GM12878 (cell line): ENCODE data around the gene PUS7L. TPM values are rescaled to one million over a fixed set of nuclear protein-coding genes. Genes with fewer than 3 reads are reported as not detected.
A peak's percentile ranks its signal among the peaks of the same experiment; 100 is the strongest.

Source experiments
- ATAC-seq: fragments of 200-7000 bp; cut with Tn5 transposase; 3 replicates; pipeline ENCODE4 v1.9.1; 2020; ENCODE audit warnings: mild to moderate bottlenecking, moderate library complexity
- BruUV-seq: library from RNA; stranded (reverse); fragments of 400-500 nt; replicated peaks from 2 replicates; lab custom pipeline; 2021; lab: Mats Ljungman, UMichigan
- CTCF ChIA-PET: fragments of 300-600 bp; sonication (Branson Sonifier 250); formaldehyde crosslinking; extraction: SDS; loops from one replicate; lab custom pipeline; 2021; ENCODE audit warnings: inconsistent platforms; lab: Yijun Ruan, JAX
- POLR2A ChIA-PET: fragments of 350-600 bp; formaldehyde crosslinking; extraction: SDS; loops from one replicate; lab custom pipeline; 2021; ENCODE audit warnings: inconsistent platforms; lab: Charles Lee
- RAD21 ChIA-PET: fragments of 300-600 bp; sonication (Branson Sonifier 250); formaldehyde crosslinking; loops from one replicate; lab custom pipeline; 2023; ENCODE audit warnings: antibody characterized with exemption; ENCODE audit not compliant: unreplicated experiment; lab: Charles Lee
- SMC1A ChIA-PET: fragments of 300-600 bp; sonication (Branson Sonifier 250); formaldehyde crosslinking; loops from one replicate; lab custom pipeline; 2023; ENCODE audit not compliant: unreplicated experiment, uncharacterized antibody; lab: Charles Lee
- DNase-seq: peaks from one replicate; pipeline ENCODE4 v3.0.0-alpha.2; 2011; ENCODE audit warnings: low read depth, low spot score
- FAIRE-seq: peaks from 3 replicates; lab custom pipeline; 2011; peaks lifted over from hg19 to GRCh38; lab: Jason Lieb, UNC
- H2AFZ ChIP-seq: 2 replicates; pipeline ENCODE4 v1.6.0; 2011; ENCODE audit warnings: low read depth, low read length, control low read depth; ENCODE audit not compliant: control insufficient read depth
- H3K27ac ChIP-seq: 2 replicates; pipeline ENCODE4 v1.5.1; 2011; ENCODE audit warnings: control low read depth; ENCODE audit not compliant: control insufficient read depth, insufficient read depth
- H3K27me3 ChIP-seq, 2 experiments: replicated peaks in 1 of 2; 2 replicates each; pipeline versions ENCODE4 v1.6.0 to v1.6.1; 2011; ENCODE audit warnings: low read length in 1 of 2; ENCODE audit not compliant: control insufficient read depth in 2 of 2, insufficient read depth in 2 of 2
- H3K36me3 ChIP-seq, 2 experiments: 2 replicates each; pipeline ENCODE4 v1.5.1; 2011; ENCODE audit warnings: low read length in 1 of 2; ENCODE audit not compliant: control insufficient read depth in 2 of 2, insufficient read depth in 2 of 2
- H3K4me1 ChIP-seq: 2 replicates; pipeline ENCODE4 v1.6.1; 2011; ENCODE audit warnings: mild to moderate bottlenecking, low read length, moderate library complexity, mixed read lengths; ENCODE audit not compliant: control insufficient read depth, insufficient read depth
- H3K4me2 ChIP-seq: 2 replicates; pipeline ENCODE4 v1.6.0; 2011; ENCODE audit warnings: control low read depth; ENCODE audit not compliant: control insufficient read depth, insufficient read depth
- H3K4me3 ChIP-seq: fragments of 200-600 bp; sonication (generic); 2 replicates; pipeline ENCODE4 v1.5.1; 2016
- H3K79me2 ChIP-seq: 2 replicates; pipeline ENCODE4 v1.6.0; 2011; ENCODE audit warnings: low read length; ENCODE audit not compliant: control insufficient read depth, insufficient read depth
- H3K9ac ChIP-seq: 2 replicates; pipeline ENCODE4 v1.8.0; 2011; ENCODE audit warnings: low read length, control low read depth, mixed read lengths; ENCODE audit not compliant: control insufficient read depth, insufficient read depth
- H3K9me3 ChIP-seq: replicated peaks from 3 replicates; pipeline ENCODE4 v1.5.1; 2011; ENCODE audit warnings: mild to moderate bottlenecking, low read length; ENCODE audit not compliant: control insufficient read depth, insufficient read depth
- H4K20me1 ChIP-seq: 2 replicates; pipeline ENCODE4 v1.6.0; 2011; ENCODE audit not compliant: control insufficient read depth, insufficient read depth
- ETV6 ChIP-seq, 2 experiments: fragments of 450-650 bp in 1 of 2; IDR thresholded peaks in 1 of 2; conservative IDR thresholded peaks in 1 of 2; 2 replicates each; pipeline ENCODE4 v1.6.1; 2014; ENCODE audit warnings: antibody characterized with exemption in 1 of 2, borderline replicate concordance in 1 of 2, low read depth in 1 of 2, mild to moderate bottlenecking in 1 of 2, moderate library complexity in 1 of 2
- SMARCA5 ChIP-seq: fragments of 450-650 bp; IDR thresholded peaks from 2 replicates; pipeline ENCODE4 v1.6.1; 2017; ENCODE audit warnings: mild to moderate bottlenecking
- SREBF2 ChIP-seq: IDR thresholded peaks from 2 replicates; pipeline ENCODE4 v1.6.1; 2012; ENCODE audit warnings: mild to moderate bottlenecking, low read length
- ZNF622 ChIP-seq: fragments of 450-650 bp; IDR thresholded peaks from 2 replicates; pipeline ENCODE4 v1.6.1; 2017; ENCODE audit warnings: mild to moderate bottlenecking, inconsistent platforms
- ZSCAN29 ChIP-seq: fragments of 450-650 bp; IDR thresholded peaks from 2 replicates; pipeline ENCODE4 v1.6.1; 2017; ENCODE audit warnings: mild to moderate bottlenecking, moderate library complexity
- in situ Hi-C: fragments of 300-500 bp; cut with MboI; formaldehyde crosslinking; loops from 9 replicates; pipeline ENCODE4 v1.14.3; 2018; ENCODE audit warnings: mixed read lengths
- intact Hi-C: fragments of 100-400 bp; cut with micrococcal nuclease; formaldehyde crosslinking; loops from one replicate; pipeline ENCODE4 v1.14.2; 2022; ENCODE audit not compliant: unreplicated experiment
- polyA plus RNA-seq, 11 experiments: library from polyadenylated mRNA; depleted of rRNA in 4 of 11; unstranded in 6 of 11; stranded (reverse) in 5 of 11; fragments of >200 nt; fragmentation: Nextera tagmentation in 4 of 11; fragmentation: Illumina TruSeq in 1 of 11; extraction: Ambion mirVana in 4 of 11; extraction: Trizol in 1 of 11; gene quantifications; 1 replicate in 1 of 11; 2 replicates in 10 of 11; pipeline versions ENCODE4 v1.2.1 to v1.2.3, GENCODE V29; 2011 to 2016; ENCODE audit warnings: inconsistent platforms in 2 of 11, missing spikeins in 2 of 11, low read depth in 1 of 11
- total RNA-seq, 4 experiments: library from RNA; depleted of rRNA in 3 of 4; stranded (reverse); fragments of >200 nt in 3 of 4; fragmentation: Illumina TruSeq in 1 of 4; extraction: Trizol in 1 of 4; gene quantifications; 2 replicates each; pipeline versions ENCODE4 v1.2.1 to v1.2.3, GENCODE V29; 2013 to 2021
- TF ChIP-seq, protein P1 (sequence below): fragments of 450-650 bp; IDR thresholded peaks from 2 replicates; pipeline ENCODE4 v1.6.1; 2016; ENCODE audit warnings: mild to moderate bottlenecking, moderate library complexity, borderline replicate concordance
- TF ChIP-seq, protein P2 (sequence below): fragments of 450-650 bp; IDR thresholded peaks from 2 replicates; pipeline ENCODE4 v1.6.1; 2017; ENCODE audit warnings: borderline replicate concordance

The PUS7L gene
- total and polyA plus RNA-seq, 10 of the 15 experiments (the other 5 are each of a cell fraction or from before 2014, with no cell fraction given), result 7.2 to 42.1 (median 19.6) TPM

DNA sequence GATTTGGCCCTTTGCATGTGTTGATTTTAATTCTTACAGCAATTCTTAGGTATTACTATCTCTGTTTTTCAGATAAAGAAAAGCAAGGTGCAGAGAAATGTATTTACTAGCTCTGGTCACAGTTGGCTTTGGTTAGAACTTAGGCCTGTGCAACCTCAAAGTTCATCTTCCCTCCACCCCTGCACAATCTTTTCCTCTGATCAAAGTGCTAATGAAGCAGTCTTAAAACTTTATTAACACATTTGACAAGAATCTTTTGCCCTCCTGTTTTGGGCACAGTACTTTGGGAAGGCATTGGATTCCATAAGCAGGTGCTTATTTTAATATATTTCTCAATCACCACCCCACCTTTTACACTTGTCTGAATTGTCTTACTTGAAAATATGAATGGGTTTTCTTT is 2.9 kb upstream of the PUS7L start:
- POLR2A ChIA-PET, result interaction anchor here (0.7 kb wide), 2 partner anchors 8 to 625 kb away, joined by 3 read pairs; no protein-coding TSS in a partner anchor
- SMC1A ChIA-PET, result interaction anchor here (0.6 to 3.0 kb wide), 5 partner anchors 10 to 120 kb away, joined by 3 to 27 read pairs (median 5); no protein-coding TSS in a partner anchor
- no peaks in the 10 kb centered on the region for H3K9me3 ChIP-seq
- no peak for DNase-seq
- no peaks in the 10 kb centered on the region for H3K27me3 ChIP-seq
- TF ChIP-seq ZNF622 (no peak), SMARCA5 (no peak), ZSCAN29 (no peak), SREBF2 (no peak), ETV6 (conservative IDR thresholded peaks at IDR 0.05 in 1 of 2, IDR thresholded peaks at IDR 0.05 in 1 of 2; ENCODE audit: borderline replicate concordance in 1 of 2, low read depth in 1 of 2) (no peak)
- TF ChIP-seq, protein P1, sequence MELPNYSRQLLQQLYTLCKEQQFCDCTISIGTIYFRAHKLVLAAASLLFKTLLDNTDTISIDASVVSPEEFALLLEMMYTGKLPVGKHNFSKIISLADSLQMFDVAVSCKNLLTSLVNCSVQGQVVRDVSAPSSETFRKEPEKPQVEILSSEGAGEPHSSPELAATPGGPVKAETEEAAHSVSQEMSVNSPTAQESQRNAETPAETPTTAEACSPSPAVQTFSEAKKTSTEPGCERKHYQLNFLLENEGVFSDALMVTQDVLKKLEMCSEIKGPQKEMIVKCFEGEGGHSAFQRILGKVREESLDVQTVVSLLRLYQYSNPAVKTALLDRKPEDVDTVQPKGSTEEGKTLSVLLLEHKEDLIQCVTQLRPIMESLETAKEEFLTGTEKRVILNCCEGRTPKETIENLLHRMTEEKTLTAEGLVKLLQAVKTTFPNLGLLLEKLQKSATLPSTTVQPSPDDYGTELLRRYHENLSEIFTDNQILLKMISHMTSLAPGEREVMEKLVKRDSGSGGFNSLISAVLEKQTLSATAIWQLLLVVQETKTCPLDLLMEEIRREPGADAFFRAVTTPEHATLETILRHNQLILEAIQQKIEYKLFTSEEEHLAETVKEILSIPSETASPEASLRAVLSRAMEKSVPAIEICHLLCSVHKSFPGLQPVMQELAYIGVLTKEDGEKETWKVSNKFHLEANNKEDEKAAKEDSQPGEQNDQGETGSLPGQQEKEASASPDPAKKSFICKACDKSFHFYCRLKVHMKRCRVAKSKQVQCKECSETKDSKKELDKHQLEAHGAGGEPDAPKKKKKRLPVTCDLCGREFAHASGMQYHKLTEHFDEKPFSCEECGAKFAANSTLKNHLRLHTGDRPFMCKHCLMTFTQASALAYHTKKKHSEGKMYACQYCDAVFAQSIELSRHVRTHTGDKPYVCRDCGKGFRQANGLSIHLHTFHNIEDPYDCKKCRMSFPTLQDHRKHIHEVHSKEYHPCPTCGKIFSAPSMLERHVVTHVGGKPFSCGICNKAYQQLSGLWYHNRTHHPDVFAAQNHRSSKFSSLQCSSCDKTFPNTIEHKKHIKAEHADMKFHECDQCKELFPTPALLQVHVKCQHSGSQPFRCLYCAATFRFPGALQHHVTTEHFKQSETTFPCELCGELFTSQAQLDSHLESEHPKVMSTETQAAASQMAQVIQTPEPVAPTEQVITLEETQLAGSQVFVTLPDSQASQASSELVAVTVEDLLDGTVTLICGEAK, result peak; percentile 87
- TF ChIP-seq, protein P2, sequence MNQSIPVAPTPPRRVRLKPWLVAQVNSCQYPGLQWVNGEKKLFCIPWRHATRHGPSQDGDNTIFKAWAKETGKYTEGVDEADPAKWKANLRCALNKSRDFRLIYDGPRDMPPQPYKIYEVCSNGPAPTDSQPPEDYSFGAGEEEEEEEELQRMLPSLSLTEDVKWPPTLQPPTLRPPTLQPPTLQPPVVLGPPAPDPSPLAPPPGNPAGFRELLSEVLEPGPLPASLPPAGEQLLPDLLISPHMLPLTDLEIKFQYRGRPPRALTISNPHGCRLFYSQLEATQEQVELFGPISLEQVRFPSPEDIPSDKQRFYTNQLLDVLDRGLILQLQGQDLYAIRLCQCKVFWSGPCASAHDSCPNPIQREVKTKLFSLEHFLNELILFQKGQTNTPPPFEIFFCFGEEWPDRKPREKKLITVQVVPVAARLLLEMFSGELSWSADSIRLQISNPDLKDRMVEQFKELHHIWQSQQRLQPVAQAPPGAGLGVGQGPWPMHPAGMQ, result no peak
- TF ChIP-seq, all 136 proteins: peak for 1
- peak overlapping the region; percentile 85 for H3K4me2 ChIP-seq
- ATAC-seq (no peak), FAIRE-seq (peak; percentile 18)
- ChIA-PET CTCF (interaction anchor here (0.9 to 3.1 kb wide), 5 partner anchors 16 to 121 kb away, joined by 3 to 21 read pairs (median 4); partner anchors contain the start of gene TWF1), RAD21 (interaction anchor here (0.6 to 1.2 kb wide), 5 partner anchors 17 to 413 kb away, joined by 3 to 4 read pairs (median 3); partner anchors contain the start of gene TWF1)
- BruUV-seq, result no TSS peak
- H3K4me1 ChIP-seq, result 0 out of 2 replicates have a peak, but pooled peaks cover 4% of the 10 kb centered on the region
- no peak overlapping the region for H2AFZ ChIP-seq
- no peak overlapping the region for H3K27ac ChIP-seq
- peak overlapping the region; percentile 46; the same call in 1 of the 2 replicates for H3K4me3 ChIP-seq
- H3K9ac ChIP-seq, result 0 out of 2 replicates have a peak overlapping the region, but pooled peaks have one; percentile 23
- intact Hi-C loops (no loop called here), in situ Hi-C loops (no loop called here)
- no peaks in the 10 kb centered on the region for H4K20me1 ChIP-seq
- H3K36me3 ChIP-seq, result no peaks in the 10 kb centered on the region
- peaks cover 48% of the 10 kb centered on the region for H3K79me2 ChIP-seq
